DOHH2 (cell line): Measurements from ENCODE around the gene CALHM2.

Experiments used
- H3F3A ChIP-seq: fragments of 200-600 bp; sonication (generic), shearing (Covaris generic); 2 replicates; pipeline ENCODE4 v1.6.0; 2016; ENCODE audit warnings: antibody characterized with exemption, mild to moderate bottlenecking; ENCODE audit not compliant: control insufficient read depth, insufficient read depth
- H3K27ac ChIP-seq: fragments of 200-600 bp; sonication (generic); 2 replicates; pipeline ENCODE4 v1.5.1; 2014; ENCODE audit warnings: low read depth, mild to moderate bottlenecking, low read length, moderate library complexity
- H3K27me3 ChIP-seq: fragments of 200-600 bp; sonication (generic); 2 replicates; pipeline ENCODE4 v1.6.1; 2014; ENCODE audit warnings: mild to moderate bottlenecking, low read length, mixed read lengths; ENCODE audit not compliant: control insufficient read depth
- H3K36me3 ChIP-seq: fragments of 200-600 bp; sonication (generic); 2 replicates; pipeline ENCODE4 v1.6.1; 2014; ENCODE audit warnings: mild to moderate bottlenecking, low read length, moderate library complexity, mixed read lengths; ENCODE audit not compliant: control insufficient read depth
- H3K4me1 ChIP-seq: fragments of 200-600 bp; sonication (generic); 2 replicates; pipeline ENCODE4 v1.6.1; 2014; ENCODE audit warnings: mild to moderate bottlenecking, low read length, mixed read lengths; ENCODE audit not compliant: control insufficient read depth
- H3K4me2 ChIP-seq: fragments of 200-600 bp; sonication (generic); 2 replicates; pipeline ENCODE4 v1.6.0; 2014; ENCODE audit warnings: mild to moderate bottlenecking, low read length, moderate library complexity
- H3K4me3 ChIP-seq: fragments of 200-600 bp; sonication (generic); 2 replicates; pipeline ENCODE4 v1.5.1; 2014; ENCODE audit warnings: mild to moderate bottlenecking, low read length, mixed read lengths
- H3K79me2 ChIP-seq: fragments of 200-600 bp; sonication (generic); 2 replicates; pipeline ENCODE4 v1.6.1; 2014; ENCODE audit warnings: mild to moderate bottlenecking, low read length, mixed read lengths; ENCODE audit not compliant: control insufficient read depth
- H3K9me2 ChIP-seq: fragments of 200-600 bp; sonication (generic); replicated peaks from 2 replicates; pipeline ENCODE4 v1.6.1; 2014; ENCODE audit warnings: mild to moderate bottlenecking, low read length, mixed read lengths; ENCODE audit not compliant: control insufficient read depth
- H3K9me3 ChIP-seq: fragments of 200-600 bp; sonication (generic); 2 replicates; pipeline ENCODE4 v1.6.1; 2014; ENCODE audit warnings: antibody characterized with exemption, low read length, mixed read lengths; ENCODE audit not compliant: control insufficient read depth, insufficient read depth
- H4K20me1 ChIP-seq: fragments of 200-600 bp; sonication (generic); 2 replicates; pipeline ENCODE4 v1.6.0; 2014; ENCODE audit warnings: low read depth, mild to moderate bottlenecking, antibody characterized with exemption, low read length, moderate library complexity; ENCODE audit not compliant: control insufficient read depth, insufficient read depth
- CTCF ChIP-seq: fragments of 200-600 bp; sonication (generic); IDR thresholded peaks from one replicate; pipeline ENCODE4 v1.5.1; 2014; ENCODE audit warnings: antibody characterized with exemption, mild to moderate bottlenecking, low read depth, low read length; ENCODE audit not compliant: poor library complexity, severe bottlenecking
- EZH2phosphoT487 ChIP-seq: fragments of 200-600 bp; sonication (generic); IDR thresholded peaks from 2 replicates; pipeline ENCODE4 v1.6.1; 2017; ENCODE audit warnings: borderline replicate concordance, mild to moderate bottlenecking, antibody characterized with exemption, low read length, moderate library complexity, mixed read lengths

The CALHM2 gene

DNA sequence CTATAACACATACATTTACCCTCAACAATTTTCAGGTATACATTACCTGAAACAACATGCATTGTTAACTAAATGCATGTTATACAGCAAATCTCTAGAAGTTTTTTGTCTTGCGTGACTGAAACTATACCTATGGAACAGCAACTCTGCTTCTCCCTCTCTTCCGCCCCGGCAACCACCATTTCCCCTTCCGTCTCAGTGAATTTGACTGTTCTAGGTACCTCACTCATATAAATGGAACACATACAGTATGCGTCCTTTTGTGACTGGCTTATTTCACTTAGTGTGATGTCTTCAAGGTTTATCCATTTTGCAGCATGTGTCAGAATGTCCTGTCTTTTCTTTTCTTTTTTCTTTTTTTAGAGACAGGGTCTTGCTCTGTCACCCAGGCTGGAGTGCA, 22.5 kb downstream of the CALHM2 start:
- Histone ChIP-seq H3K9me2 (no peaks in the 10 kb centered on the region), H3K27me3 (no peaks in the 10 kb centered on the region), H4K20me1 (peaks cover 5% of the 10 kb centered on the region; the same call in 1 of the 2 replicates), H3K79me2 (peaks cover under 1% of the 10 kb centered on the region; the same call in 1 of the 2 replicates), H3K4me3 (no peak overlapping the region), H3F3A (peaks cover 7% of the 10 kb centered on the region; the same call in 1 of the 2 replicates), H3K4me2 (no peak overlapping the region), H3K4me1 (peaks cover 14% of the 10 kb centered on the region), H3K36me3 (peaks cover 93% of the 10 kb centered on the region), H3K27ac (no peak overlapping the region), H3K9me3 (no peaks in the 10 kb centered on the region)
- TF ChIP-seq CTCF = no peak
- TF ChIP-seq EZH2phosphoT487 = no peak

- Histone ChIP-seq H3K9me2 (no peaks in the 10 kb centered on the region), H3F3A (0 out of 2 replicates have a peak, but pooled peaks cover 5% of the 10 kb centered on the region), H3K4me1 (peaks cover 8% of the 10 kb centered on the region), H4K20me1 (peaks cover 5% of the 10 kb centered on the region; the same call in 1 of the 2 replicates), H3K4me3 (no peak overlapping the region), H3K27me3 (no peaks in the 10 kb centered on the region), H3K9me3 (no peaks in the 10 kb centered on the region), H3K4me2 (no peak overlapping the region), H3K79me2 (no peaks in the 10 kb centered on the region), H3K36me3 (peaks cover 93% of the 10 kb centered on the region), H3K27ac (no peak overlapping the region)
- TF ChIP-seq CTCF (no peak), EZH2phosphoT487 (no peak)
Observed at GRCh38 chr10:103428989-103429643, 23.1 kb downstream of the CALHM2 start.

- no peak overlapping the region for H3K4me2 ChIP-seq
- H3K9me3 ChIP-seq = no peaks in the 10 kb centered on the region
- 0 out of 2 replicates have a peak, but pooled peaks cover 5% of the 10 kb centered on the region for H3F3A ChIP-seq
- no peak overlapping the region for H3K4me3 ChIP-seq
- no peak overlapping the region for H3K27ac ChIP-seq
- H4K20me1 ChIP-seq = peaks cover 5% of the 10 kb centered on the region
- no peaks in the 10 kb centered on the region for H3K27me3 ChIP-seq
- peaks cover 3% of the 10 kb centered on the region; the same call in 1 of the 2 replicates for H3K79me2 ChIP-seq
- no peaks in the 10 kb centered on the region; the same call in 1 of the 2 replicates for H3K4me1 ChIP-seq
- H3K36me3 ChIP-seq = peaks cover 93% of the 10 kb centered on the region
- H3K9me2 ChIP-seq = no peaks in the 10 kb centered on the region
- TF ChIP-seq EZH2phosphoT487 (no peak), CTCF (no peak)
Observed at GRCh38 chr10:103427866-103428265, 24.3 kb downstream of the CALHM2 start.
